Upper lobe of left lung (tissue), 4 donors: Measurements from ENCODE around the gene PDE7B.

Experiments
- CTCF ChIP-seq, 6 experiments: fragments of 450-650 bp in 4 of 6; fragments of 200-600 bp in 2 of 6; sonication (generic) in 2 of 6; IDR thresholded peaks; one replicate each; pipeline ENCODE4 v1.5.1; 2016 to 2019; ENCODE audit warnings: antibody characterized with exemption in 6 of 6
- POLR2A ChIP-seq, 4 donors: fragments of 450-650 bp; IDR thresholded peaks; one replicate each; pipeline ENCODE4 v1.5.1; 2016 to 2017; ENCODE audit warnings: antibody characterized with exemption in 4 of 4, mild to moderate bottlenecking in 2 of 4
- POLR2AphosphoS5 ChIP-seq, 2 donors: sonication (generic); formaldehyde crosslinking; IDR thresholded peaks; one replicate each; pipeline ENCODE4 v1.5.1; 2017; ENCODE audit warnings: antibody characterized with exemption in 2 of 2

DNA sequence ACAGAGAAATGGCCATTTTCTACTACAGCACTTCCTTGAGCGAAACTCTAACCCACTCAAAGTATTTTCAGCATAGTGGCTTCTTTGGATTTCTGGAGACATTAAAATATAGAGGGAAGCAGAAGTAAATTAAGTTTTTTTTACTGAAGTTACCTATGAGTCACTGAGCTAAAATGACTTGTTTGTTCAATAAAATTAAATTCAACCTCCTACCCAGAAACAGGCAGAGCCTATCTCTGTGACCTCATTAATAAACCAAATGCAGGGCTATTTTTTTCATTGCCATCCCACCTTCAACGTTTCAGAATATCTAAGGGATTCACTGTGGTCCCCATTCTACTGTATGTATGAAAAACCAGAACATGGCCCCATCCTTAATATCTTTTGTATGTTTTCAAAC lies 265.6 kb downstream of the PDE7B start:
- TF ChIP-seq CTCF (IDR thresholded peaks at IDR 0.05) (no peak), POLR2AphosphoS5 (IDR thresholded peaks at IDR 0.05) (no peak), POLR2A (IDR thresholded peaks at IDR 0.05) (no peak)
